Epithelial cell of prostate (primary cell): ENCODE measurements around the gene MYCBP.
A peak's percentile ranks its signal among the peaks of the same experiment; 100 is the strongest.
"Not testable (repeated sequence)": the region's sequence is repeated elsewhere in the genome, so short reads cannot be mapped to it uniquely, and the experiment has no call there.

Source experiments
- DNase-seq: peaks from one replicate; pipeline ENCODE4 v3.0.0-alpha.2; 2011; ENCODE audit warnings: low read depth, low spot score
- H3K27ac ChIP-seq: fragments of 450-650 bp; 2 replicates; pipeline ENCODE4 v1.5.1; 2017; ENCODE audit warnings: mild to moderate bottlenecking

Gene MYCBP

GRCh38 chr1:38873027-38873969 is at the start of gene MYCBP:
Gene MYCBP (minus strand): TSS chr1:38873348. CDS start chr1:38873305, 43 bp downstream.
- peak; percentile 73 for DNase-seq
- peak within 1 kb of the TSS; percentile 53 for H3K27ac ChIP-seq

- no peak for DNase-seq
These were observed 46.0 kb upstream of the MYCBP start for GRCh38 chr1:38919130-38919529.

GRCh38 chr1:38918568-38918967 is 45.4 kb upstream of the MYCBP start:
- no peak for DNase-seq
- H3K27ac ChIP-seq, result no peak overlapping the region

More at GRCh38 chr1:38919130-38919529, 46.0 kb upstream of the MYCBP start:
- H3K27ac ChIP-seq, result no peak overlapping the region

- DNase-seq, result no peak
- H3K27ac ChIP-seq, result no peak overlapping the region
These were observed 44.6 kb upstream of the MYCBP start for GRCh38 chr1:38917772-38918171.

- H3K27ac ChIP-seq, result no peak overlapping the region
- DNase-seq, result no peak
These were observed 44.2 kb upstream of the MYCBP start for GRCh38 chr1:38917337-38917736.

- DNase-seq, result no peak
- no peak overlapping the region for H3K27ac ChIP-seq
These were observed 42.3 kb upstream of the MYCBP start for GRCh38 chr1:38915352-38915948.

GRCh38 chr1:38914908-38915307 is 41.8 kb upstream of the MYCBP start:
- not testable (repeated sequence) for H3K27ac ChIP-seq

GRCh38 chr1:38908821-38909220 is 35.7 kb upstream of the MYCBP start:
- no peak overlapping the region for H3K27ac ChIP-seq
- DNase-seq, result no peak

More at GRCh38 chr1:38914908-38915307, 41.8 kb upstream of the MYCBP start:
- not testable (repeated sequence) for DNase-seq

GRCh38 chr1:38905985-38906384 is 32.8 kb upstream of the MYCBP start:
- H3K27ac ChIP-seq, result no peak overlapping the region
- no peak for DNase-seq

- no peak for DNase-seq
- peak overlapping the region; percentile 23 for H3K27ac ChIP-seq
These were observed 26.4 kb upstream of the MYCBP start for GRCh38 chr1:38899560-38899959.

GRCh38 chr1:38898653-38899230 is 25.6 kb upstream of the MYCBP start:
- H3K27ac ChIP-seq, result peak overlapping the region; percentile 23
- DNase-seq, result peak; percentile 3

GRCh38 chr1:38896169-38896568 is 23.0 kb upstream of the MYCBP start:
- no peak overlapping the region for H3K27ac ChIP-seq
- DNase-seq, result no peak

GRCh38 chr1:38892976-38893375 is 19.8 kb upstream of the MYCBP start:
- no peak overlapping the region for H3K27ac ChIP-seq
- DNase-seq, result no peak

- no peak overlapping the region for H3K27ac ChIP-seq
- no peak for DNase-seq
These were observed 18.6 kb upstream of the MYCBP start for GRCh38 chr1:38891753-38892152.

- no peak overlapping the region for H3K27ac ChIP-seq
- DNase-seq, result no peak
These were observed 16.4 kb upstream of the MYCBP start for GRCh38 chr1:38889589-38889988.

GRCh38 chr1:38888423-38889333 is 15.5 kb upstream of the MYCBP start:
- DNase-seq, result no peak
- no peak overlapping the region for H3K27ac ChIP-seq

- H3K27ac ChIP-seq, result no peak overlapping the region
- DNase-seq, result no peak
These were observed 11.9 kb upstream of the MYCBP start for GRCh38 chr1:38885092-38885491.

GRCh38 chr1:38881487-38881886 is 8.3 kb upstream of the MYCBP start, which contains the start of gene GJA9:
Gene GJA9 (minus strand): TSS chr1:38881587. CDS start chr1:38876098, 5,489 bp downstream.
- no peak for DNase-seq
- no peak within 1 kb of the TSS for H3K27ac ChIP-seq

GRCh38 chr1:38875811-38876210 is 2.7 kb upstream of the MYCBP start:
- no peak for DNase-seq
- no peak overlapping the region for H3K27ac ChIP-seq
